ENCODE results near the gene TULP4.

Gene TULP4

GRCh38 chr6:158414851-158415262 is 102.6 kb downstream of the TULP4 start:
- DNase-seq: no peak

- no peak for DNase-seq
These were observed 103.4 kb downstream of the TULP4 start for GRCh38 chr6:158415666-158416065.

- peak in 2 of 51 donors; percentile 33 to 66 for DNase-seq
These were observed 104.9 kb downstream of the TULP4 start for GRCh38 chr6:158416883-158417759.

- peak in 24 of 51 donors; percentile 5 to 73 (median 40) for DNase-seq
These were observed 105.5 kb downstream of the TULP4 start for GRCh38 chr6:158417760-158418098.

- no peak for DNase-seq
These were observed 106.2 kb downstream of the TULP4 start for GRCh38 chr6:158418501-158418900.

- DNase-seq: no peak
These were observed 107.2 kb downstream of the TULP4 start for GRCh38 chr6:158419339-158419909.

GRCh38 chr6:158421381-158421780 is 109.1 kb downstream of the TULP4 start:
- DNase-seq: no peak

GRCh38 chr6:158422629-158423238 is 110.5 kb downstream of the TULP4 start:
- no peak for DNase-seq

- no peak for DNase-seq
These were observed 118.8 kb downstream of the TULP4 start for GRCh38 chr6:158431036-158431435.

GRCh38 chr6:158431560-158431959 is 119.3 kb downstream of the TULP4 start:
- DNase-seq: no peak

GRCh38 chr6:158437571-158437970 is 125.3 kb downstream of the TULP4 start:
- DNase-seq: no peak

- no peak for DNase-seq
These were observed 126.0 kb downstream of the TULP4 start for GRCh38 chr6:158438226-158438625.

- DNase-seq: no peak
These were observed 127.0 kb downstream of the TULP4 start for GRCh38 chr6:158439255-158439654.

GRCh38 chr6:158441716-158442215 is 129.5 kb downstream of the TULP4 start:
- DNase-seq: peak in 2 of 51 donors; percentile 10 to 12

- DNase-seq: no peak
These were observed 130.0 kb downstream of the TULP4 start for GRCh38 chr6:158442306-158442705.

- DNase-seq: no peak
These were observed 133.3 kb downstream of the TULP4 start for GRCh38 chr6:158445426-158446085.

- no peak for DNase-seq
These were observed 136.6 kb downstream of the TULP4 start for GRCh38 chr6:158448856-158449255.

- DNase-seq: no peak
These were observed 139.9 kb downstream of the TULP4 start for GRCh38 chr6:158452191-158452590.

GRCh38 chr6:158457131-158457530 is 144.9 kb downstream of the TULP4 start:
- no peak for DNase-seq

- DNase-seq: no peak
These were observed 145.5 kb downstream of the TULP4 start for GRCh38 chr6:158457616-158458278.

- no peak for DNase-seq
These were observed 147.5 kb downstream of the TULP4 start for GRCh38 chr6:158459726-158460125.
